Mucosa of stomach (tissue), 1 donor: ENCODE data around the gene ETFA.

Experiments
- H3K27me3 ChIP-seq: one replicate; pipeline ENCODE4 v1.7.0; 2013; ENCODE audit warnings: mild to moderate bottlenecking, low read length; ENCODE audit not compliant: control insufficient read depth, insufficient read depth
- H3K36me3 ChIP-seq: one replicate; pipeline ENCODE4 v1.7.0; 2013; ENCODE audit warnings: low read length; ENCODE audit not compliant: control insufficient read depth, insufficient read depth
- H3K4me1 ChIP-seq: one replicate; pipeline ENCODE4 v1.7.0; 2013; ENCODE audit warnings: mild to moderate bottlenecking, low read length; ENCODE audit not compliant: control insufficient read depth, insufficient read depth
- H3K4me3 ChIP-seq: one replicate; pipeline ENCODE4 v1.7.0; 2013; ENCODE audit warnings: low read length
- H3K9ac ChIP-seq: one replicate; pipeline ENCODE4 v1.7.0; 2013; ENCODE audit warnings: mild to moderate bottlenecking, low read length, moderate library complexity
- H3K9me3 ChIP-seq: one replicate; pipeline ENCODE4 v1.7.0; 2013; ENCODE audit warnings: mild to moderate bottlenecking, low read length, moderate library complexity; ENCODE audit not compliant: control insufficient read depth
- donor health status: Pancreatic carcinoma.

Gene ETFA

DNA sequence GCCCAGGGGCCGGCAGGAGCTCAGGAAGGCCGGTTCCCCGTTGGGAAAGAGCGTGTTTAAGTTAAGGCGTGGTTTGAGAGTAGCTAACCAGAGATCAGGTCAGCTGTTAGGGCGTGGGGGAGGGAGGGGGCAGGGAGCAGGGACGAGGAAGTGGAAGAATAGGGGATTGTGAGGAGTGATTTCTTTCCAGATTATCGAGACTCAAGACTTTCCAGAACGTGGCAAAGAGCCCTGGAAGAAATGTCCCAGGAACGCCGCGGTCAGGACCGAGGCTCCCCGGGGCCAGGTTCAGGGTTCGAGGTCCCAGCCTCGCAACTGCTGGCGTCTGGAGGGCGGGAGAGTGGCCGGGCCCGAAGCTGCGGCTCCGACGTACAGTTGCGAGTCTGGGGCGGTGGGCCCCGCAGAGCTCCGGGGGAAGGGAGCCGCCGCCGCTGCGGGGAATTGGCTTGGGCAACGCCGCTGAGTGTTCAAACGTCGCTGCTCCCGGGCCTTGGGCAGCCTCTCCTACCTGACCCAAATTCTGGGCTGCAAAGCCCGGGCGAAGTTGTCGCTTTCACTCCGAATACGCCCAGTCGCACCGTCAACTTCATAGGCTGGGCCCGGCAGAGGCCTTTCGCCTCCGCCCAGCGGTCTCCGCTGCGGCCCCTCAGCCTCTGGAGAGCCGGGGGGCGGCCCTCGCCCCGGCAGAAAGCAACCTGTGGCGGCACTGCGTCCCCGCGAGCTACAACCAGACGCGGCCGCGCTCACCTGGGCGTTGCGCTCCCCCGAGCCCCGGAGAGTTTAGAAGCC, 34.8 kb upstream of the ETFA start:
- Histone ChIP-seq H3K4me3 (peak overlapping the region; percentile 56), H3K27me3 (peaks cover 66% of the 10 kb centered on the region), H3K36me3 (no peaks in the 10 kb centered on the region), H3K9ac (peak overlapping the region; percentile 67), H3K9me3 (no peaks in the 10 kb centered on the region), H3K4me1 (peaks cover 33% of the 10 kb centered on the region)

DNA sequence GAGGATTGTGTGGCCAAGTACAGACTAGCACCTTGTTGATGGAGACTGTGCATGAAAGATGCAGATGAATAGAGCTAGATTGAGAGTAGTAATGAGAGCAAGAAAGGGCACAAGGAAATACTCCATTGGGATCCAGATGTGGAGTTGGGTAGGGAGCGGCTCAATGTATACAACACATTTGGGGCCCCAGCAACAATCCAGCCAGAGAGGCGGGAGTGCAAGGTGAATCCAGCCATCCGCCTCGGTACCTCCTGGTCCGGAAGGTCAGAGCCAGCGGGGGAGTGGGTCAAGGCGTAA, 34.3 kb upstream of the ETFA start:
- H3K27me3 ChIP-seq: peaks cover 72% of the 10 kb centered on the region
- H3K4me1 ChIP-seq: peaks cover 38% of the 10 kb centered on the region
- H3K36me3 ChIP-seq: no peaks in the 10 kb centered on the region
- no peak overlapping the region for H3K4me3 ChIP-seq
- no peaks in the 10 kb centered on the region for H3K9me3 ChIP-seq
- no peak overlapping the region for H3K9ac ChIP-seq

DNA sequence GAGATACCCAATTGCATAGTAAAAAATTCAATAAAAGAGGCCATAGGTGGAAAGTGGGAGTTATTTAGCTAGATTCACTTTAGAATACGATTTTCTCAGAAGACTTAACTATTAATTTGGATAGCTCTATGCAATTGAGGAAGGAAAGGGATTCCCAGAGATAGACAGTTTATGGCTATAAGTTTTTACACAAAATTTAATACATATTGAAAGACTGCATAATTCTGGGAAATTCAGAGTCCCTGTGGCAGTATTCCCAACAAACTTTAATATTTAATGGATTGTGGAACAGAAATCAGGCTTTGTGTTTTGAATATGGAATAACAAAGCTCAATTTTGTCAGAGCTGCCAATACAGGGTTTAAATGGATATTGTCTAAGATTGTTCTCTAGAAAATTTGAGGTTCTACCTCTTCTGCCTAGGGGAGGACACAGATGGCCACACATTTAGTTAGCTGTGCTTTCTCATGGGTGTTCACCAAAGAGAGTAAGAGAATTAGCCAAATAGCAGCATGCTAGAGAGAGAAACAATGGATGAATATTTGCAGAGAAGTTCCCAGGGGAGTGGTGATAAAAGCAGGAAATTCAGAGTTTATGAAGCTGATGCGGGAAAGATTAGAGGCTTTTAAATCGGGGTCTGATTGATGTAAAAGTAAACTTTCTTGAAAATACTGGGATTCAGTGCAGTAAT, 33.8 kb upstream of the ETFA start:
- peaks cover 42% of the 10 kb centered on the region for H3K4me1 ChIP-seq

DNA sequence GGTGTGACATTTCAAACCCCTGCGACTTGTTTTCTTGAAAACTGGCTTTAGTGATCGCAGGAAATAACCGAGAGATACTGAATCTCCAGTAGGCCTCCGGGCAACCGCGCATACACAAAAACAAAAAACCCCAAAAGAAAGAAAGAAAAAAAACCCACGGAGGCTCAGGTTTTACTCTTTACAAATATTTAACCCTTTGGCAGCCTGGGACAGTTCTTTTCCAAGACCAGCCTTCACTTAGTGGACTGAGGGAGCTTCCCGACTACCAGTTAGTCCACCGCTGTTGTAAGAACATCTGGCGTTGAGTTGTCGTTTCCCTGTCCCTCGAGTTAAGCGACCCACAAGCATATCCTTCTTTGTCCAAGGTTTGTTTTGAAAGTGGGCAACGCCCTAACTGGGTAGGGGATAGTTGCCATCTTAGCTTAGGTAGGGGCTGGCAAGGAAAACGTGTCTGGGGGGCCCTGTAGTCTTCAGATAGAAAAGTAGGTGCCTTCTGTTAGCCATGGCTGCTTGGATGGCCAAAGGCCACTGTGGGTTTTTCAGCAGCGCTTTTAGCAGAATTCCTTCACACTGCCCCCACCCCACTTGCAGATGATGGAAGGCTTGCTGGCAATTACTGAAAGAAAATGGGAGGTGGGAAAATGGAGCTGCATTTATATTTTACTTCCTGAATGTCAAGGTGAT, 32.2 kb upstream of the ETFA start:
- Histone ChIP-seq H3K4me1 (peaks cover 58% of the 10 kb centered on the region), H3K36me3 (no peaks in the 10 kb centered on the region), H3K4me3 (no peak overlapping the region), H3K9me3 (no peaks in the 10 kb centered on the region), H3K9ac (no peak overlapping the region), H3K27me3 (peaks cover 93% of the 10 kb centered on the region)

More for the DNA sequence above, 33.8 kb upstream of the ETFA start:
- Histone ChIP-seq H3K4me3 (no peak overlapping the region), H3K27me3 (peaks cover 77% of the 10 kb centered on the region), H3K9me3 (no peaks in the 10 kb centered on the region), H3K9ac (no peak overlapping the region), H3K36me3 (no peaks in the 10 kb centered on the region)

DNA sequence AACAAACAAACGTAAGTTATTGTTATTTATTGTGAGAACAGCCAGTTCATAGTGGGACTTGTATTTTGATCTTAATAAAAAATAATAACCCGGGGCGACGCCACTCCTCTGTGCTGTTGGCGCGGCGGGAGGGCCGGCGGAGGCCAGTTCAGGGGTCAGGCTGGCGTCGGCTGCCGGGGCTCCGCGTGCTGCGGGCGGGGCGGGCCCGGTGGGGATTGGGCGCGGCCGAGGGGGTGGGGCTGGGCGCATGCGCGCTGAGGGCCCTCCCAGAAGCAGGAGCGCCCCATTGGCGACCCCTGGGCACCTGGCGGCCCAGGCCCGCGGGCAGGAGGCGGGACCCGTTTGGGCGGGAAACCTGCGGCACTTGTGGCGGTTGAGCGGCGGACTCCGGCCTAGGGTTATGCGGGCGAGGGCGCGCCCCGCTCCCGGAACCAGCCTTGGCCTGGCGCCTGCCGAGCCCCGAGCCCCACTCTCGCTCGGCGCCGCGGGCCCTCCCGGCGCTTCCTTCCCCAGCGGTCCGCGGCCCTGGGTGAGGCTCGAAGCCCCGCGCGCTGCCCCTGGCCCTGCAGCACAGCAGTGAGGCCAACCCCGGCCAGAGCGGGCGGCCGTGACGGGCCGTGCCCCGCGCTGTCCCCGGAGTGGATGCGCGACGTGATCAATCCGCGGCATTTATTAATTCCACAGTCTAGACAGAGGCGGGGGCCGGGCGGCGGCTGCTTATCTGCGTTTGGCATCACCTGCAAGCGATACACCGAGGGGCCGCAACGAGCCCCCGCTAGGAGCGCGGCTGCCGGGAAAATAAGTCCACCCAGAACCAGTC, 31.3 kb upstream of the ETFA start:
- peaks cover 99% of the 10 kb centered on the region for H3K27me3 ChIP-seq
- no peak overlapping the region for H3K4me3 ChIP-seq
- H3K9me3 ChIP-seq: no peaks in the 10 kb centered on the region
- no peaks in the 10 kb centered on the region for H3K36me3 ChIP-seq
- no peak overlapping the region for H3K9ac ChIP-seq
- peaks cover 66% of the 10 kb centered on the region for H3K4me1 ChIP-seq

DNA sequence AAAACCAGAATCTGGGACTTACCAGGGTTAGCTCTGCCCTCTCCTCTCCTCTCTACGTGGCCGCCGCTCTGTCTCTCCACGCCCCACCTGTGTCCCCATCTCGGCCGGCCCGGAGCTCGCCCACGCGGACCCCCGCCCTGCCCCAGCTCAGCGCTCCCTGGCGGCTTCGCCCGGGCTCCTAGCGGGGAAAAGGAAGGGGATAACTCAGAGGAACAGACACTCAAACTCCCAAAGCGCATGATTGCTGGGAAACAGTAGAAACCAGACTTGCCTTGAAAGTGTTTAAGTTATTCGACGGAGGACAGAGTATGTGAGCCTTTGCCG, 30.8 kb upstream of the ETFA start:
- H3K9ac ChIP-seq: no peak overlapping the region
- H3K9me3 ChIP-seq: no peaks in the 10 kb centered on the region
- H3K36me3 ChIP-seq: no peaks in the 10 kb centered on the region
- H3K4me3 ChIP-seq: no peak overlapping the region
- peaks cover 72% of the 10 kb centered on the region for H3K4me1 ChIP-seq
- H3K27me3 ChIP-seq: peaks cover 99% of the 10 kb centered on the region

DNA sequence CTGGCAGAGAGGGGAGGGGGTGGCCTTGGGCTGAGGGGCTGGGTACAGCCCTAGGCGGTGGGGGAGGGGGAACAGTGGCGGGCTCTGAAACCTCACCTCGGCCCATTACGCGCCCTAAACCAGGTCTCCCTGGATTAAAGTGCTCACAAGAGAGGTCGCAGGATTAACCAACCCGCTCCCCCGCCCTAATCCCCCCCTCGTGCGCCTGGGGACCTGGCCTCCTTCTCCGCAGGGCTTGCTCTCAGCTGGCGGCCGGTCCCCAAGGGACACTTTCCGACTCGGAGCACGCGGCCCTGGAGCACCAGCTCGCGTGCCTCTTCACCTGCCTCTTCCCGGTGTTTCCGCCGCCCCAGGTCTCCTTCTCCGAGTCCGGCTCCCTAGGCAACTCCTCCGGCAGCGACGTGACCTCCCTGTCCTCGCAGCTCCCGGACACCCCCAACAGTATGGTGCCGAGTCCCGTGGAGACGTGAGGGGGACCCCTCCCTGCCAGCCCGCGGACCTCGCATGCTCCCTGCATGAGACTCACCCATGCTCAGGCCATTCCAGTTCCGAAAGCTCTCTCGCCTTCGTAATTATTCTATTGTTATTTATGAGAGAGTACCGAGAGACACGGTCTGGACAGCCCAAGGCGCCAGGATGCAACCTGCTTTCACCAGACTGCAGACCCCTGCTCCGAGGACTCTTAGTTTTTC, 30.2 kb upstream of the ETFA start:
- H3K4me3 ChIP-seq: no peak overlapping the region
- peaks cover 99% of the 10 kb centered on the region for H3K27me3 ChIP-seq
- peaks cover 71% of the 10 kb centered on the region for H3K4me1 ChIP-seq
- no peaks in the 10 kb centered on the region for H3K36me3 ChIP-seq
- H3K9me3 ChIP-seq: no peaks in the 10 kb centered on the region
- H3K9ac ChIP-seq: no peak overlapping the region

DNA sequence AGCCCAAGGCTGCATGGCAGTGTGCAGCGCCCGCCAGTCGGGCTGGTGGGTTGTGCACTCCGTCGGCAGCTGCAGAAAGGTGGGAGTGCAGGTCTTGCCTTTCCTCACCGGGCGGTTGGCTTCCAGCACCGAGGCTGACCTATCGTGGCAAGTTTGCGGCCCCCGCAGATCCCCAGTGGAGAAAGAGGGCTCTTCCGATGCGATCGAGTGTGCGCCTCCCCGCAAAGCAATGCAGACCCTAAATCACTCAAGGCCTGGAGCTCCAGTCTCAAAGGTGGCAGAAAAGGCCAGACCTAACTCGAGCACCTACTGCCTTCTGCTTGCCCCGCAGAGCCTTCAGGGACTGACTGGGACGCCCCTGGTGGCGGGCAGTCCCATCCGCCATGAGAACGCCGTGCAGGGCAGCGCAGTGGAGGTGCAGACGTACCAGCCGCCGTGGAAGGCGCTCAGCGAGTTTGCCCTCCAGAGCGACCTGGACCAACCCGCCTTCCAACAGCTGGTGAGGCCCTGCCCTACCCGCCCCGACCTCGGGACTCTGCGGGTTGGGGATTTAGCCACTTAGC, 29.6 kb upstream of the ETFA start:
- peaks cover 70% of the 10 kb centered on the region for H3K4me1 ChIP-seq
- no peaks in the 10 kb centered on the region for H3K9me3 ChIP-seq
- no peak overlapping the region for H3K4me3 ChIP-seq
- no peak overlapping the region for H3K9ac ChIP-seq
- H3K27me3 ChIP-seq: peaks cover 99% of the 10 kb centered on the region
- no peaks in the 10 kb centered on the region for H3K36me3 ChIP-seq

DNA sequence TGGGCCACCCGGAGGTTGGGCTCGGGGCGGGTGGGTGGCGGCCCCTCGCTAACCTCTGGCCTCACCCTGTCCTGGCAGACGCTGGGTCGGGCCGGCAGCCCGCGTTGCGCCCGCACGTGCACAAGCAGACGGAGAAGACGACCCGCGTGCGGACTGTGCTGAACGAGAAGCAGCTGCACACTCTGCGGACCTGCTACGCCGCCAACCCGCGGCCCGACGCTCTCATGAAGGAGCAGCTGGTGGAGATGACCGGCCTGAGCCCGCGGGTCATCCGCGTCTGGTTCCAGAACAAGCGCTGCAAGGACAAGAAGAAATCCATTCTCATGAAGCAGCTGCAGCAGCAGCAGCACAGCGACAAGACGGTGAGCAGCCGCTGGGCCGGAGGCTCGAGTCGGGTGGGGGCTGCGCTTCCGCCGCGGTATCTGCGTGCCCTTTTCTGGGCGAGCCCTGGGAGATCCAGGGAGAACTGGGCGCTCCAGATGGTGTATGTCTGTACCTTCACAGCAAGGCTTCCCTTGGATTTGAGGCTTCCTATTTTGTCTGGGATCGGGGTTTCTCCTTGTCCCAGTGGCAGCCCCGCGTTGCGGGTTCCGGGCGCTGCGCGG, 29.0 kb upstream of the ETFA start:
- Histone ChIP-seq H3K27me3 (peaks cover 99% of the 10 kb centered on the region), H3K4me3 (no peak overlapping the region), H3K9me3 (no peaks in the 10 kb centered on the region), H3K4me1 (peaks cover 69% of the 10 kb centered on the region), H3K36me3 (no peaks in the 10 kb centered on the region), H3K9ac (no peak overlapping the region)

DNA sequence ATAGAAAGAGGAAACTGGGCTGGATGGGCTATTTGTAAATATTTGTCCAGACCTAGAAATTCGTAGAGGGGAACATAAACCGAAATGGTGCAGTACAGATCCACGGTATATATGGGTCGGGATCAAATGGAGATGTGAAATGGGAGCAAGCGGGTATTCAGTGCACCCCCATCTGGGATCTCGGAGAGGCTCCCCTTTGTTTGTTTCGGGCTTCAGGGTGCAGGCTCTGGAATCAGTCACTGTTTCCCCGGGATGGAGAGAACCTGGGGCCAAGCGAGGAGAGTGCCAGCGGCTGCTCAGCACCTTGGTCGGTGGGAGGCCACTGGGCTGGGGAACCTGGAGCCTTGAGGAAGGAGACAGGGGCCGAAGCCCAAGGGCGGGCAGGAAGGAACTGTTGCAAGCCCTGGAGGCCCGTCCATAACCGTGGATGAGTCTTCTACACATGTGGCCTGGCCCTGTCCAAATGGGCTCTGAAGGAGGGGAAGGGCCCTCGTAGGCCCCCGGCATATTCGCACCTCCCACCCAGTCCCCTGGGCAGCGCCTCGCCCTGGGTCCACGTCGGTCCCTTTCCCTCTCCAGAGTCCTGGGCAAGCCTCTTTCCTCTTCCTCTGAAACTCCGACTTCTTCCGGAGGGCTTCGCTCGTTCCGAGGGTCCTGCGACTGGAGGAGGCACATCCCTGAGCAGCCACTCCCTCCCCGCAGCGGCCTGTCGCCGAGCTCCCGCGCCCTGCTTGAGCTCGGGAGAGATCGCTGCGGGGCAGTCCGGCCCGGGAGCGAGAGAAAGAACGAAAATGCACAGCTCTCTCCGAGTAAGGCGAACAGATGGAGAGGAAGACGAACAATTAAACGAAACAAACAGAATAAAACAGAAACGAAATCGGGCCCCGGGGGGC, 28.3 kb upstream of the ETFA start:
- Histone ChIP-seq H3K9ac (peak overlapping the region; percentile 12), H3K4me1 (peaks cover 69% of the 10 kb centered on the region)

More for the DNA sequence above, 28.3 kb upstream of the ETFA start:
- Histone ChIP-seq H3K4me3 (no peak overlapping the region), H3K27me3 (peaks cover 100% of the 10 kb centered on the region), H3K36me3 (no peaks in the 10 kb centered on the region), H3K9me3 (no peaks in the 10 kb centered on the region)
